ENCODE measurements around the gene PRKG1.

Gene PRKG1

DNA sequence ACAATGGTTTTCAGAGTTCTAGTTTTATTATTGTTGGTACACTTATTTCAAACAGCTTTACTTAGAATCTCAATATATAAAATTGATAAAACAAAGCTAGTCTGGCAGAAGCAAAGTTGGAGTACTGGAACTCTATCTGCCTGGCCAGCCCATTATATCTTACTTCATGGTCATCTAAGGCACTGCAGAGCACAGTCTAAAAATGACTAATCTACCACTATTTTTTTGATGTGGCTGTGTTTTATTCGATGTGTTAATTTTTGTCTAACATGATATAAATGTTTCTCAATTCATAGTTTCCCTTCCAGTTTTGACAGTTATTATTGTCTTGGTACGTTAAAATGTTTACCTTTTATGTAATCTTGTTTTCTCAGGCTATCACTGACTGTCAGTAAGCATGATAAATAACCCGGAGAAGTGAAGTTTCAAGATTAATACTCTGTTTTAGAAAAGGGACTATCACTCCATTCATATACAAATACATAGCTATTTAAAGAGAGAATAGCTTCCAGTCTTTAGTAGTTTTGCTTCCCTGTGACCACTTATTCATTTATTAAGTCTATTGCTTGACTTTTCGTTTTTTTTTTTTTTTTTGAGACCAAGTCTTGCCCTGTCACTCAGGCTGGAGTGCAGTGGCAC is 685.7 kb downstream of the PRKG1 start:
- TF ChIP-seq, protein P1, sequence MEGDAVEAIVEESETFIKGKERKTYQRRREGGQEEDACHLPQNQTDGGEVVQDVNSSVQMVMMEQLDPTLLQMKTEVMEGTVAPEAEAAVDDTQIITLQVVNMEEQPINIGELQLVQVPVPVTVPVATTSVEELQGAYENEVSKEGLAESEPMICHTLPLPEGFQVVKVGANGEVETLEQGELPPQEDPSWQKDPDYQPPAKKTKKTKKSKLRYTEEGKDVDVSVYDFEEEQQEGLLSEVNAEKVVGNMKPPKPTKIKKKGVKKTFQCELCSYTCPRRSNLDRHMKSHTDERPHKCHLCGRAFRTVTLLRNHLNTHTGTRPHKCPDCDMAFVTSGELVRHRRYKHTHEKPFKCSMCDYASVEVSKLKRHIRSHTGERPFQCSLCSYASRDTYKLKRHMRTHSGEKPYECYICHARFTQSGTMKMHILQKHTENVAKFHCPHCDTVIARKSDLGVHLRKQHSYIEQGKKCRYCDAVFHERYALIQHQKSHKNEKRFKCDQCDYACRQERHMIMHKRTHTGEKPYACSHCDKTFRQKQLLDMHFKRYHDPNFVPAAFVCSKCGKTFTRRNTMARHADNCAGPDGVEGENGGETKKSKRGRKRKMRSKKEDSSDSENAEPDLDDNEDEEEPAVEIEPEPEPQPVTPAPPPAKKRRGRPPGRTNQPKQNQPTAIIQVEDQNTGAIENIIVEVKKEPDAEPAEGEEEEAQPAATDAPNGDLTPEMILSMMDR (IDR thresholded peaks at IDR 0.05; ENCODE audit: insufficient read depth, low read length, poor library complexity, severe bottlenecking), result no peak
- TF ChIP-seq EZH2phosphoT487 (conservative IDR thresholded peaks at IDR 0.05; ENCODE audit: low read length), result no peak
- Histone ChIP-seq H3K9me3 (ENCODE audit: insufficient read depth, low read length) (no peaks in the 10 kb centered on the region), H4K20me1 (ENCODE audit: low read depth, low read length) (no peaks in the 10 kb centered on the region)

DNA sequence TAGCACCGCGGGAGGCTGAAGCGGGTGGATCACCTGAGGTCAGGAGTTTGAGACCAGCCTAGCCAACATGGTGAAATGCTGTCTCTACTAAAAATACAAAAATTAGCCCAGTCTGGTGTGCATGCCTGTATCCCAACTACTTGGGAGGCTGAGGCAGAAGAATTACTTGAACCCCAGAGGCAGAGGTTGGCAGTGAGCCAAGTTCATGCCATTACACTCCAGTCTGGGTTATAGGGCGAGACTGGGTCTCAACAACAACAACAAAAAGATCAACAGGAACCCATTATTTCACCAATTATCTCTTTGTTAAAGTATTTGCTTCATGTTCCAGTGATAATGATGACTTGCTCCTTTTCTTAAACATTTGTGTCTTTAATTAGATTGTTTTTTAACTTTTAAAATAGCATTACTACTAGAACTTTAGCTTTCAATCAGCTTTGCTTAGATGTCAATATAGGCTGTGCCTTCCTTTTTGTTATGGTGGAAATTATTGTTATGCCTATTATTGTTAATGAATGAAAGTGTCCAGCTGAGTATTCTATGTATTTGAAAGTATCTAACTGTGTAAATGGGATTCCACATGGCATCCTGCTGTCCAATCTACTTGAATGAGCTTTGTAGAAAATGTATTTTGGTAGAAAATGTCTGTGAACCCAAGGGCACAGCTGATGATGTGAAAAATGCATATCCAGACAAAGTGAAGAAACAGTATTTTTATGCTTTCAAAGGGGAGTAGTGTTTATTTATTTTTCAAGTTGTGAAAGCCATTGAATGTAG is 686.8 kb downstream of the PRKG1 start:
- H3K79me2 ChIP-seq (ENCODE audit: insufficient read depth, low read length), result no peaks in the 10 kb centered on the region
- H3K27ac ChIP-seq (ENCODE audit: low read depth, low read length), result no peak overlapping the region
- H3K9ac ChIP-seq (ENCODE audit: low read length), result no peak overlapping the region
- H3F3A ChIP-seq (ENCODE audit: insufficient read depth), result no peaks in the 10 kb centered on the region
- H3K4me2 ChIP-seq (ENCODE audit: low read depth, low read length, poor library complexity, severe bottlenecking), result no peak overlapping the region
- H2AFZ ChIP-seq (ENCODE audit: low read depth, low read length, severe bottlenecking), result no peak overlapping the region
- TF ChIP-seq, protein P1 (IDR thresholded peaks at IDR 0.05; ENCODE audit: insufficient read depth, low read length, poor library complexity, severe bottlenecking), result no peak
- no peak for TF ChIP-seq EZH2phosphoT487 (conservative IDR thresholded peaks at IDR 0.05; ENCODE audit: low read length)
- H4K20me1 ChIP-seq (ENCODE audit: low read depth, low read length), result no peaks in the 10 kb centered on the region
- H3K9me3 ChIP-seq (ENCODE audit: insufficient read depth, low read length), result no peaks in the 10 kb centered on the region
- no peak overlapping the region for H3K4me3 ChIP-seq (ENCODE audit: insufficient read depth, low read length, poor library complexity, severe bottlenecking)
- no peaks in the 10 kb centered on the region for H3K27me3 ChIP-seq (ENCODE audit: low read length)
- H3K36me3 ChIP-seq (ENCODE audit: low read length), result no peaks in the 10 kb centered on the region
- H3K9me2 ChIP-seq (replicated peaks; ENCODE audit: insufficient read depth, low read length), result no peaks in the 10 kb centered on the region

More for the DNA sequence above, 685.7 kb downstream of the PRKG1 start:
- H3K9me2 ChIP-seq (replicated peaks; ENCODE audit: insufficient read depth, low read length), result no peaks in the 10 kb centered on the region
- H3K79me2 ChIP-seq (ENCODE audit: insufficient read depth, low read length), result no peaks in the 10 kb centered on the region
- H3K27me3 ChIP-seq (ENCODE audit: low read length), result no peaks in the 10 kb centered on the region
- H3K9ac ChIP-seq (ENCODE audit: low read length), result no peak overlapping the region
- no peak overlapping the region for H3K27ac ChIP-seq (ENCODE audit: low read depth, low read length)
- no peaks in the 10 kb centered on the region for H3K36me3 ChIP-seq (ENCODE audit: low read length)
- no peak overlapping the region for H3K4me2 ChIP-seq (ENCODE audit: low read depth, low read length, poor library complexity, severe bottlenecking)
- H3F3A ChIP-seq (ENCODE audit: insufficient read depth), result no peaks in the 10 kb centered on the region
- H3K4me3 ChIP-seq (ENCODE audit: insufficient read depth, low read length, poor library complexity, severe bottlenecking), result no peak overlapping the region
- no peak overlapping the region for H2AFZ ChIP-seq (ENCODE audit: low read depth, low read length, severe bottlenecking)

DNA sequence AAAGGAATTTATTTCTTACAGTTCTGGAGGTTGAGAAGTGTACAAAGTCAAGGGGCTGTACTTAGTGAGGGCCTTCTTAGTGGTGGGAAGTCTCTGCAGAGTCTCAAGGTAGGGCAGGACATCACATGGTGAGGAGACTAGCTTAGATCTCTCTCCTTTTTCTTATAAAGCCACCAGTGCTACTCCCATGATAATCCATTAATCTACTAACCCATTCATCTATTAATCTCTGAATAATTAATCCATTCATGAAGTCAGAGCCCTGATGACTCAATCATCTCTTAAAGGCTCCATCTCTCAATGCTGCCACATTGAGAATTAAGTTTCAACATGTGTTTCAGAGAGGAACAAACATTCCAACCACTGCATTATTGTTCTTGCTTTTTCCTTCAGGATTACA is 689.5 kb downstream of the PRKG1 start:
- H2AFZ ChIP-seq (ENCODE audit: low read depth, low read length, severe bottlenecking), result no peak overlapping the region
- TF ChIP-seq EZH2phosphoT487 (conservative IDR thresholded peaks at IDR 0.05; ENCODE audit: low read length), result no peak
- TF ChIP-seq, protein P1 (IDR thresholded peaks at IDR 0.05; ENCODE audit: insufficient read depth, low read length, poor library complexity, severe bottlenecking), result no peak
- H3K79me2 ChIP-seq (ENCODE audit: insufficient read depth, low read length), result no peaks in the 10 kb centered on the region
- H3K27ac ChIP-seq (ENCODE audit: low read depth, low read length), result no peak overlapping the region
- H3K4me3 ChIP-seq (ENCODE audit: insufficient read depth, low read length, poor library complexity, severe bottlenecking), result no peak overlapping the region
- no peaks in the 10 kb centered on the region for H3K27me3 ChIP-seq (ENCODE audit: low read length)
- no peaks in the 10 kb centered on the region for H3F3A ChIP-seq (ENCODE audit: insufficient read depth)
- H3K9me3 ChIP-seq (ENCODE audit: insufficient read depth, low read length), result no peaks in the 10 kb centered on the region
- no peak overlapping the region for H3K9ac ChIP-seq (ENCODE audit: low read length)
- no peak overlapping the region for H3K4me2 ChIP-seq (ENCODE audit: low read depth, low read length, poor library complexity, severe bottlenecking)
- no peaks in the 10 kb centered on the region for H3K36me3 ChIP-seq (ENCODE audit: low read length)
- no peaks in the 10 kb centered on the region for H3K9me2 ChIP-seq (replicated peaks; ENCODE audit: insufficient read depth, low read length)
- no peaks in the 10 kb centered on the region for H4K20me1 ChIP-seq (ENCODE audit: low read depth, low read length)
